ENCODE data around the gene XDH.
A peak's percentile ranks its signal among the peaks of the same experiment; 100 is the strongest.

DNA sequence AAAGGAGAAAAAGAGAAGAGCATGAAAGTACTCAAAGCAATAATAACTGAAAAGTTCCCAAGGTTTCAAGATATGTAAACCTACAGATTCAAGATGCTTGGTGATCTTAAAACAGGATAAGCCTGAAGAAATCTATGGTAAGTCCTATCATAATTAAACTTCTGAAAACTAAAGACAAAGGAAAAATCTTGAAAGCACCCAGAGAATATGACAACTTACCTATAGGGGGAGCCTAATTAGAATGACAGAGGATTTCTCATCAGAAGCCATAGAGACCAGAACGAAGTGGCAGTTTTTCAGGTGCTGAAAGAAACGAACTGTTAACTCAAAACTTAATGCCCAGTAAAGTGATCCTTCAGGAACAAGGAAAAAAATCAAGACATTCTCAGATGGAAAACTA lies 59.7 kb downstream of the XDH start:
- TF ChIP-seq CTCF (IDR thresholded peaks at IDR 0.05) (peak in 1 of 6 experiments; percentile 25), POLR2A (IDR thresholded peaks at IDR 0.05) (no peak)

All from Peyer's patch (tissue), 4 donors.